HG02970 (cell line): ENCODE results near the gene CALHM2.

ENCODE experiments used
- ATAC-seq: cut with Tn5 transposase; IDR thresholded peaks from one replicate; pipeline ENCODE4 v1.9.1; 2021; ENCODE audit warnings: mild to moderate bottlenecking, moderate library complexity, moderate number of reproducible peaks; ENCODE audit not compliant: unreplicated experiment, low FRiP score

The CALHM2 gene

DNA sequence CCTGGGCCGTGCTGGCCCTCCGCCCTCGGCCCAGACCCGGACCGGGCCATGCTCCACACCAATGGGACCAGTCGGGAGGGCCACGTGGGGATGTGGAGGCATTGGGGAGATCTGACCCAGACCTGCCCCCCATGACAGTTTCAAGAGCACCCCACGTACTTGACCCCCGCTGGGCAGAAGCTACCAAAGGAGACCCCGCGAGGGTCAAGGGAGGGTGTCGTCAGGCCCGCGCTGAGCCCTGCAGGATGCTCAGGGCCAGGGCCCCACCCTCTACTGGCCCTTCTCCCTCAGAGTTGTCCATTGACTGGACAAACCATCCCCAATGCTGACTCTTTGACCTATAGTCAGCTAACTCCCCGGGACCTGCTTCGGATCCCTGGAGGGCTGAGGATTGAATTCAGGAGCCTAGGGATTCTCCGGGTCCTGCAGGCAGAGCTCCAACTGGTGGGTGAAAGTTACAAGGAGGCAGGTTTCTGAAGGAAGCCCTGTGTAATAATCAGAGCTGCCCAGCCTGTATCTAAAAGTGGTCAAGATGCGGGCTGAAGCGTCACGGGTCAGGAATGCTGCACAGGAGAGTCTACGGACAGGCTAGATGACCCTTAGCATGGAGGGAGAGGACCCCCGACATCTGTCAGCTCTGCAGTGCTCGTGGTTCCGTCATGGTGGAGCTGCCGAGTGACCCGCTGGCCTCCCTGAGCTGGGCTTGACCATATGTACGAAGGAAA, 498 bp upstream of the CALHM2 start:
- no peak for ATAC-seq

DNA sequence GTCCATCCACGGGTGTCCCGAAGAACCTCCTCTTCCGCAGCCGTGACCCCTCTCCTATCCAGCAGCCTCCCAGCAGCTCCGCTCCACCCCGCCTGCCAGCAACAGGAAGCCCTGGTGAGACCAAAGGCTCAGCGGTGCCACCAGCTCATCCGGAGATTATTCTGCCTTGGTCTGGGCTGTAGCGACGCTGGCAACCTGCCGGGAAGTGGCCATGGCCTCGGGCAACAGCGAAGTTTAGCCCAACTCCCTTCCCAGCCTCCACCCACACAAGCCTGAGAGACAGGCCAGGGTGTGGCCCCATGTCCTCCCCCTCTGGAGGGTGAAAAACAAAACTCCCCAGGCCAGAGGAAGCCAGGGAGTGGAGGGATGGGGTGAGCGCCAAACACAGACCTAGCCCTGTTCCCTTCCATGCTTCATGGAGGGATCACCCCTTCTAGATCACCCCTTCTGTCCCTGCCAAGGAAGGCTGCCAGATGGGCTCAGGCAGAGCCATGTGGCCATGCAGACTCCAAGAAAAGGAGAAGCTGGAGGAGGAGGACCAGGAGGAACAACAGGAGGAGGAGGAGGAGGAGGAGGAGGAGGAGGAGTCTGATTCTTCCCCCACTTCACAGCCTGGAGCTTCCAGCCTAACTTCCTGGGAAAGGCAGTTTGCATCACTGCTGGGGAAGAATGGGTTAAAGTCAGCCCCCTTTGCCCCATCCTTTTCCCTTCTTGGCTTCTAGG, 918 bp downstream of the CALHM2 start:
- ATAC-seq, result no peak

DNA sequence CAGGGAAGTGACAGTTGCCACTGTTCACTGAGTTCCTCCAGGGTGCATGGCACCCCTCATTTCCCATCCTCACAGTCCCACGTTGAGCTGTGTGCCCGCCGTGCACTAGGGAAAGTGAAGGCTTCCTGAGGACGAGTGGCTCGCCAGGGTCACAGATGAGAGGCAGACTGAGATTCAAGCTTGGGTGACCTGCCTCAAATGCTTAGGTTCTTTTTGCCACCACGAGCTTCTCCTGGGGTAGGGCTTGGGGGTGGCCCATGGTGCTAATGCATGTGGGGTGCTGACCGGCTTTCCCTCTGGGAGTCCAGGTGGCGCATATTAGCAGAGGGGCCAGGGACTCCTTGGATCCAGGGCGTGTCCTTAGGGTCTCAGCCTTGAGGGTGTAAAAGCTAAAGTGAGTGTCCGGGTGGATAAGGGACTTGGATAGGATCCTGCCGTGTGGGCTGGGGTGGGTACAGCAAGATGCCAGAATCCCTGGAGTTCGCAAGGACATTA, 1.9 kb downstream of the CALHM2 start:
- no peak for ATAC-seq

DNA sequence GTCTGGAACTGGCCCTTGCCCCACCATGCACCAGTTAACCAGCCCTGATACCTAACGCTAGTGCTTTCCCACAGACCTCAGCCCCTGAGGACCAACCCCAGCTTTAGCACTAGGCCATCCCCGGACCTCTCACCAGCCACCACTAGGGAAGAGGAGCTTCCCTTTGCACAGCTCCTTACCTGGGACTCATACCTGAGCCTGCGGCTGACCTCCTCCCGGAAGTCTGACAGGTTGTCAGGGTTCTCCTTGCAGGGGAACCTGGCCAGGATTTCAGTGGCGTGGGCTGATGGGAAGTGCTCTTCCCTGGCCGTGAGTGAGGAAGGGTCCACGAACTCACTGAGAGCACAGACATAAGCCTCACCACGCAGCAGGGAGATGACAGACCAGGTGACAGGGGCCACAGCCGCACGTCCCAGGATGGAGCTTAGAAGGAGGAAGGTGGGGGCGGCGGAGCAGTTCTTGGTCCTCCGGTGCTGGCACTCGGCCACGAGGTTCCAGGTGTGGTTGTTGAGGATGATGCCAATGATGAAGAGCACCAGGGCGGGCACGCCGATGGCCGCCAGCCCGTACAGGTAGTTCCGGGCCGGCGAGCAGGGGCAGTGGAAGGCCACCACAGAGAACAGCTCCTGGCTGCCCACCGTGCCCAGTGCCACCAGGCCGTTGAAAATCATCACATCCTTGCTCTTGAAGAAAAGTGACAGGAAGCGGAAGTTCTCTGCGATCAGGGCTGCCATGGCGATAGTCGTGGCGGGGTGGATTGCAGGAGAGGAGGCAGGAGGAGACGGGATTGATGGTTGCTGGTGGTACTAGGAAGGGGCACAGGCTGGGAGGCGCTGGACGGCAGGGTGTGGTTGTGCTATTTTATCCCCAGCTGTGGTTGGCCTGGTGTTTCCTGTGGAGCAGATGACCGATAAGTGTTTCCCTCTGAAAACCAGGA, 2.7 kb downstream of the CALHM2 start:
- ATAC-seq, result no peak

DNA sequence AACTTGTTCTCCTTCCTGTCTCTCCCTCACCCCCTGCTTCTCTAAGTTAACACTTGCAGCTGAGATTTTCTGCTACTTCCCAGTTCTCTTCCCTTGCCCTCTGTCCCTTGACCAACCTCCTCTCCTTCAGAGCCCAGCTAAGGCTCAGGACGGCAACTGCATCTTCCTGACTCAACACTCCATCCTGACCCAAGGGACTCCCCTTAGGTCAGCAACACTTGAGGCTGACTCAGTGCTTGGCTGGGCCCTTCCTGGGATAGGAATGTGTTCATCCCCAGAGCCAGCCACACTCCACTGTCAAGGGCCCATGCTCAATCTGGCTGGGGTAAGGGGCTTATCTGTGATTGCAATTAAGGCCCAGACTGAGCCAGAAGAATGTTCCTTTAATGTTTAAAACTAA, 3.4 kb downstream of the CALHM2 start:
- no peak for ATAC-seq

DNA sequence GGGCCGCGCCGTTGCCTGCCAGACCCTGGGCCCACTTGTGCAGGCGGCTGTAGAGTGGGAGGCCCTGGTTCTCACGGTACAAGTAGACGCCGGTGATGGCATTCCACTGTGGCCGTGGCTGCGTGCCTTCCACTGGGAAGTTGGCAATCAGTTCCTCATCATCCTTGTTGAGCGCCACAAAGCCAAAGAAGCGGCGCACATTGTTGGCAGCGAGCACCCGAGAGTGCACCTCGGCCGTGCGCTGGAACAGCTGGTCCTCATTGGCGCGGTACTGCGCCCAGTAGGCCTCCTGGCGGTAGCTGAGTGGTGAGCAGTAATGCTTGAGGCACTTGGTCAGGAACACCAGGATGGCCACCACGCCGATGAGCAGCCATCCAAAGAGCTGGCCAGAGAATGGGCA, 5.0 kb downstream of the CALHM2 start:
- ATAC-seq, result no peak

DNA sequence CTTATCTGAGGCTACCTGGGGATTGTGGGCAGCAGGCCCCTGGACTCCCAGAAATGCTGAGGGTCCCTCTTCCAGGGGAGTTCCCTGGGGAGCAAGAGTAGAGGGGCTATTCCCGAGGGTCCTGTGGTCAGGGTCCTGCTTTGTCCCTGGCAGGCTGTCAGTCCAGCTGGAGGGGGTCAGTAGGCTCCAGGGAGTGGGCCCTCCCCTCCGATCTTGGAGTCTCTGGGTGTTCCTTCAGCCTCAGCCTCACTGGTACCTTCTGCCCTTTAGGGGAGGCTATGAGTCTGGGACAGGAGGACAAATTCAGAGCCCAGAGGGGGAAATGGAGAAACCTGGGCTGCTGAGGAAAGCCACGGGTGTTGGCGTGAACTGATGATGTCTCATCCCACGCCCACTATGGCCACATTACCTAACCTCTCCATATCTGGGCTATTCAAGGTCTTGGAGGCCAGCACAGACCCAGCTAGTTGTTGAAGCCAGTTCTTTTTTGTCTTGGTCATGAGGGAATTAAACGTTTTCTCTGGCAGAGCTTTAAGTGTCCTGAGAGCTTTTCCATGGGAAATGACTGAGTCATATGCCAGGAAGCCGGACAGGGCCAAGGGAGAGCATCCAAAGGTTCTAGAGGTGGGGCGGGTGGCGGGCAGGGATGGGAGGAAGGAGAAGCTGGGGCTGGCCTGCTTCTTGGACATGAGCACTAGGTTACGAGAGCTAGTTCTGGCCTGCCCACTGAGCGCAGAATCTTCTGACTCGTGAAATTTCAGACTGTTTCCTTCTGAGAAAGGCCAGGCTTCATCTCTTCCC, 6.2 kb downstream of the CALHM2 start:
- ATAC-seq, result no peak

DNA sequence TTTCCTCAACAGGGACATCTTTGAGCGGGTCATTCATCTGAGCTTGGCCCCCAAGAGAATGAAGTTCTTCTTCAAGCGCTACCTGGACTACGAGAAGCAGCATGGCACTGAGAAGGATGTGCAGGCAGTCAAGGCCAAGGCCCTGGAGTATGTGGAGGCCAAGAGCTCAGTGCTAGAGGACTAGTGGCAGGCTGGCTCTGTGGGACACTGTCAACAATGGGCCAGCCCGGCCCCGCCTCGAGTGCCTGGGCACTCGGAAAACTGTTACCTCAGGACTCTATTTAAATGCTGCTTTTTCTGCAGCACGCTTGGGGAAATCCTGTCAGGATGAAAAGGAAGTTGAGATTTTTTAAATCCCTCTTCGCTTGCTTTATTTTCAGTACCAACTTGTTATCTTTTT, 6.8 kb downstream of the CALHM2 start:
- ATAC-seq, result no peak

DNA sequence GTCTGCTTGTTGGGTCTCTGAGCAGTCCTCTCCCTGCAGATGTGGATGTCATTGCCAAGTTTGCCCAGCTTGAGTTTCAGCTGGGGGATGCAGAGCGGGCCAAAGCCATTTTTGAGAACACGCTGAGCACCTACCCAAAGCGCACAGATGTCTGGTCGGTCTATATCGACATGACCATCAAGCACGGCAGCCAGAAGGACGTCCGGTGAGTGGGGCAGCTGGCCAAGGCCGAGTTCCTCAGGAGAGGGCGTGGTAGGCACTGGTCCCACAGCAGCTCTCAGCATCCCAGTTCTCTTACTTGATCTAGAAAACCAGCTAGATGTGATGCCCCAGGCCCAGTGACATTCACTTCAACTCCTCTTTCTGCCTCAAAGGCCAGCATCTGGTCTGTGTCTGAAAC, 7.7 kb downstream of the CALHM2 start:
- ATAC-seq, result no peak

DNA sequence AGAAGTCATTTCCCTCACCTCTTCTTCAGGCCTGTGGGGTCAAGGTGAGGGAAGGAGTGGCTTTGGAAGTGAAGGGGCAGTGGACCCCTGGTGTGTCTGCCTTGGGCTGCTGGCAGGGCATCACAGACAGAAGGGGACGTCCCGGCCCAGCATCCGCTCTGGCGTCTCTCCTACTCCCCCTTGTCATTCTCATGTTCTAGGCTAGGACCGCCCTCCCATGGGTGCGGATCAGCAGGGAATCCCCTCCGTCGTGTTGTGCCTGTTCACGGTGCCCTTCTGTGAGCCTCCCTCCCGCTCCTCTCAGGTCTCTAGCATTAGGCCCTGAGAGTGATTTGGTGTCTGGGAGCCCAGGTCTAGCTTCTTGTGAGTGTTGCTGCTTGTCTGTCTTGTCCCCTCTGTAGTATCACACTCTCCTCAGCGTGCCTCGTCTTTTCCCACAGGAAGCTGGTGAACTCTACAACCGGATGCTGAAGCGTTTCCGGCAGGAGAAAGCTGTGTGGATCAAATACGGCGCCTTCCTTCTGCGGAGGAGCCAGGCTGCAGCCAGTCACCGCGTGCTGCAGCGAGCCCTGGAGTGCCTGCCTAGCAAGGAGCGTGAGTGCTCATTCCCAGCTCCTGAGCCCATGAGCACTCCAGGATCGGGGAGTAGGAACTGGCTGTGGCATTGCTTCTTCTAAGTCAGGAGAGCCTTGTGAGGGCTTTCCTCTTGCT, 8.5 kb downstream of the CALHM2 start:
- no peak for ATAC-seq

DNA sequence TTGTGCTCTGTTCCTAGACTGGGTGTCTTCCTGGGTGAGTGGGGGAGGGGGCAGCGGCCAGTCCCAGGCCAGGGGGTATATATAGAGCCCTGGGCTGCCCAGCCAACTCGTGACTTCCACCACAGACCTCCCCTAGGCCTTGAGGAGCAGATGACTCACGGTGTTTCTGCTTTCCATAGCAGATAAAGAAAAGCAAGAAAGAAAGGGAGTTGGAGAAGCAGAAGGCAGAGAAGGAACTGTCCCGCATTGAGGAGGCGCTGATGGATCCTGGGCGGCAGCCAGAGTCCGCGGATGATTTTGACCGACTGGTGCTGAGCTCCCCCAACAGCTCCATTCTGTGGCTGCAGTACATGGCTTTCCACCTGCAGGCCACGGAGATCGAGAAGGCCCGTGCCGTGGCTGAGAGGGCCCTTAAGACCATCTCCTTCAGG, 10.1 kb downstream of the CALHM2 start:
- no peak for ATAC-seq

DNA sequence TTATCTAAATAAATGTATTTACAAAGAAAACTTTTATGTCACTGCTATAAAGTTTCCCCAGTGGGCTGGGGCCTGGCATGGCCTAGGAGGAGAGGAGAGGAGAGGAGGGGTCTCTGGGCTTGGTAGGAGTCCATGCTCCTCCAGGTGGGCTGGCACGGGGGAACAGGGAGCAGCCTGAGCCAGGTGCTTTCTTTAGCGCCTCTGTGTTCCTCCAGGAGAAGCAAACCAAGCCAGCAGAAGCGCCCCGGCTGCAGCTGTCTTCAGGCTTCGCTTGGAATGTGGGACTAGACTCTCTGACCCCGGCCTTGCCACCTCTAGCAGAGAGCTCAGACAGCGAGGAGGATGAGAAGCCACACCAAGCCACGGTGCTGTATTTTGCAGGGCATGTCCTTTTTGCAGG, 10.6 kb downstream of the CALHM2 start:
- ATAC-seq, result no peak

DNA sequence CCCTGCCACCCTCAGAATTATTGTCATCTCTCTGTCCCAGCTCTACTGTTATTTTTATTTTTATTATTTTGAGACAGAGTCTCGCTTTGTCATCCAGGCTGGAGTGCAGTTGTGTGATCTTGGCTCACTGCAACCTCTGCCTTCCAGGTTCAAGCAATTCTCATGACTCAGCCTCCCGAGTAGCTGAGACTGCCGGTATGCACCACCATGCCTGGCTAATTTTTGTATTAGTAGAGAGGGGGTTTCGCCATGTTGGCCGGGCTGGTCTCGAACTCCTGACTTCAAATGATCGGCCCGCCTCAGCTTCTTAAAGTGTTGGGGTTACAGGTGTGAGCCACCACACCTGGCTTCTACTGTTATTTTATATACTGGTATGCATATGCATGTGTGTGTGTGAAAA, 11.0 kb downstream of the CALHM2 start:
- no peak for ATAC-seq

DNA sequence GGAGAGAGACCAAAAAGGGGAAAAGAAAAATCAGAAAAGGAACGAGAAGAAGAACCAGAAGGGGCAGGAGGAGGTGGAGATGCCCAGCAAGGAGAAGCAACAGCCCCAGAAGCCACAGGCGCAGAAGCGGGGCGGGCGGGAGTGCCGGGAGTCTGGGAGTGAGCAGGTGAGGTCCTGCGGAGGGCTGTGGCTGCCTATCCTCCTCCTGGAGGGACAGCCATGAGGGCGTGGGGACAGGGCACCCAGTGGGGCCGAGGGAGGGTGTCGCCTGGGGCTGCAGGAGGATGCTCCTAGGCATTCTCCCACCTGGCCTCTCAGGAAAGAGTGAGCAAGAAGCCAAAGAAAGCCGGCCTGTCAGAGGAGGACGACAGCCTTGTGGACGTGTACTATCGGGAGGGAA, 11.8 kb downstream of the CALHM2 start:
- no peak for ATAC-seq

DNA sequence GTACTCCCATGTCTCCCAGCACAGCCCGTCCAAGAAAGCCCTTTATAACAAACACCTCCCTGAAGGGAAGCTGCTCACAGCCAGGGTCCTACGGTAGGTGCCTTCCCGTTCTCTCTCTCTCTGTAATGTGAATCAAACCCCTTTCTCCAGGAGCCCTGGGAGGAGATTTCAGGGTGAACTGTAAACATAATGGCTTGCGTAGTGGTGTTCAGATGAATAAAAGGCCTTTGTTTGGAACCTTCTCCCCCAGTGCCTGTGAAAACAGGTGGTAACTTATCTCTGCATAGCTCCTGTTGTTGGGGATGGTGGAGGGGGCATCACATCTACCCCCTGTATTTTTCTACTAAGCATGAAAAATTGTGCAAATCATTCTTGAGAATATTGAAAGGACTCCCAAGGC, 12.4 kb downstream of the CALHM2 start:
- no peak for ATAC-seq

DNA sequence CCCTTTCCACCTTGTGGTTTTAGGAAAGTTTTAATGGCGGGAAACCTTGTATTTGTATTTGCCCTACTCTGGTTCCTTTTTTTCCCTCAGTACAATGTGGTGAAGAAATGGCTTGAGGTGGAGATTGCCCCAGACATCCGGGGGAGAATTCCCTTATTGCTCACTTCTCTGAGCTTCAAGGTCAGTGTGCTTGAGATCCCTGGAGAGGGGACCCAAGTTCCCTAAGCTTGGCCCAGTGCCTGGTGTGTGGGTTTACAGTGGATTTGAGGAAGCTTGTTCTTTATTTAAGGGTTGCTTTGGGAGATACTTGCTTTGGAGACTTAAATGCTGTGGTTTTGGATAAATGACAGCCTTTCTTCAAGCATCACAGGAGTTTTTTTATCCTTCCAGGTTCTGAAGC, 18.3 kb downstream of the CALHM2 start:
- ATAC-seq, result no peak

DNA sequence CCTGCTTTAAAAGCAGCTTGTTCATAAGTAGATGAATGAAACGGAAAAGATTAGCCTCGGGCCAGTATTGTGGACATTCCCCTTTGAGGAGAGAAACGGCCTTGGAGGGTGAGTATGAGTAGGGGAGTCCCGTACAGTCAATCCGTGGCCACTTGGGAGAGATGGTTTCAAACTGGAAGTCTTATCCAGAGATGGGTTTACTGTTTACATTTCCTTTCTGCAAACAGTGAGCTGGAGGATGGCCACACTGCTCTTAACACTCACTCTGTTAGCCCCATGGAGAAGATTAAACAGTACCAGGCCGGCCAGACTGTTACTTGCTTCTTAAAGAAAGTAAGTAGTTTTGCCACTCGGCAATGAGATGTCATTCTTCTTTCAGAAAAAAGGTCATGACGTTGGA, 20.3 kb downstream of the CALHM2 start:
- no peak for ATAC-seq

DNA sequence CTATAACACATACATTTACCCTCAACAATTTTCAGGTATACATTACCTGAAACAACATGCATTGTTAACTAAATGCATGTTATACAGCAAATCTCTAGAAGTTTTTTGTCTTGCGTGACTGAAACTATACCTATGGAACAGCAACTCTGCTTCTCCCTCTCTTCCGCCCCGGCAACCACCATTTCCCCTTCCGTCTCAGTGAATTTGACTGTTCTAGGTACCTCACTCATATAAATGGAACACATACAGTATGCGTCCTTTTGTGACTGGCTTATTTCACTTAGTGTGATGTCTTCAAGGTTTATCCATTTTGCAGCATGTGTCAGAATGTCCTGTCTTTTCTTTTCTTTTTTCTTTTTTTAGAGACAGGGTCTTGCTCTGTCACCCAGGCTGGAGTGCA, 22.5 kb downstream of the CALHM2 start:
- no peak for ATAC-seq

DNA sequence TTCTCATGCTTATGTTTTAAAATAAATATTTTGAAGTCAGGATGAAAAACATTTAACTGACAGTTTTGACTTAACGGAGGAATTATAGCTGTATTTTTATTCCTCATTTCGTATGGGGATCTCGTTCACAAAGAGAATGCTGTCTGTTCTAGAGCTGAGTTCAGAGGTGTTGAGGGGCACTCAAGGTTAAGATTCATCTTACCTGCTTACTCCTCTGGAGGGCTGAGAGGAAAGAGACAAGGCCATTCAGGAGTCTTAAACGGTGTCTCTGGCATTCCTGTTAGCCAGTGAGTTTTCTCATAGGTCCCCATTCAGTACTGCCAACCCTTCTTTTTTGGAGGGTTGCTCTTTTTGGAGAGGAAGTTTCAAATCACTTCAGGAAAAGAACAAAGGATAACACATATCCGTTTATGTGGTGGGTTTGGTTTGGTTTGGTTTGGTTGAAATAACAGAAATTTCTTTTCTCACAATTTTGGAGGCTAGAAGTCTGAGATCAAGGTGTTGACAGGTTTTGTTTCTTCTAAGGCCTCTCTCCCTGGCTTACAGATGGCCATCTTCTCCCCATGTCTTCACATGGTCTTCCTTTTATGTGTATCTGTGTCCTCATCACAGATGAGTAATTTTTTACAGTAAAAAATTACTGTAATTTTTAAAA, 23.1 kb downstream of the CALHM2 start:
- ATAC-seq, result no peak
